GM21528 (cell line): ENCODE measurements around the gene CAV1.

Experiments
- ATAC-seq: cut with Tn5 transposase; IDR thresholded peaks from one replicate; pipeline ENCODE4 v1.9.1; 2021; ENCODE audit warnings: mild to moderate bottlenecking, moderate library complexity; ENCODE audit not compliant: unreplicated experiment, low FRiP score

Gene CAV1

GRCh38 chr7:116502201-116503096, 22.4 kb upstream of the CAV1 start:
- ATAC-seq: no peak

- no peak for ATAC-seq
Observed at GRCh38 chr7:116503835-116504234, 21.0 kb upstream of the CAV1 start.

GRCh38 chr7:116505278-116505677, 19.6 kb upstream of the CAV1 start:
- no peak for ATAC-seq

GRCh38 chr7:116505823-116506222, 19.0 kb upstream of the CAV1 start:
- ATAC-seq: no peak

- ATAC-seq: no peak
Observed at GRCh38 chr7:116509982-116510579, 14.8 kb upstream of the CAV1 start.

GRCh38 chr7:116510795-116511194, 14.0 kb upstream of the CAV1 start:
- no peak for ATAC-seq

GRCh38 chr7:116511552-116512519, 13.0 kb upstream of the CAV1 start:
- ATAC-seq: peak; percentile 99

GRCh38 chr7:116512520-116513188, 12.2 kb upstream of the CAV1 start:
- ATAC-seq: no peak

GRCh38 chr7:116515584-116515983, 9.3 kb upstream of the CAV1 start:
- no peak for ATAC-seq

- no peak for ATAC-seq
Observed at GRCh38 chr7:116516324-116516723, 8.5 kb upstream of the CAV1 start.

GRCh38 chr7:116517626-116518025, 7.2 kb upstream of the CAV1 start:
- no peak for ATAC-seq

GRCh38 chr7:116518961-116519360, 5.9 kb upstream of the CAV1 start:
- no peak for ATAC-seq

GRCh38 chr7:116521046-116521664, 3.7 kb upstream of the CAV1 start:
- no peak for ATAC-seq

- no peak for ATAC-seq
Observed at GRCh38 chr7:116522247-116522646, 2.6 kb upstream of the CAV1 start.

- ATAC-seq: no peak
Observed at GRCh38 chr7:116524221-116524608, 621 bp upstream of the CAV1 start.

GRCh38 chr7:116525298-116525912, 569 bp downstream of the CAV1 start:
- peak; percentile 41 for ATAC-seq

- ATAC-seq: peak; percentile 94
Observed at GRCh38 chr7:116525913-116526861, 1.4 kb downstream of the CAV1 start.

- ATAC-seq: no peak
Observed at GRCh38 chr7:116526897-116527296, 2.1 kb downstream of the CAV1 start.
